ENCODE data around the gene RFX4.

The RFX4 gene

GRCh38 chr12:106696681-106697417 is 114.0 kb downstream of the RFX4 start:
- H3K27ac ChIP-seq: no peak overlapping the region
- no peak overlapping the region for H3K4me3 ChIP-seq (ENCODE audit: low read depth, low read length)
- H3K9me3 ChIP-seq (ENCODE audit: control insufficient read depth, low read length): no peaks in the 10 kb centered on the region
- no peak overlapping the region for H2AFZ ChIP-seq
- H3K27me3 ChIP-seq (ENCODE audit: control insufficient read depth, insufficient read depth, low read length): no peaks in the 10 kb centered on the region
- no peak for TF ChIP-seq CTCF (IDR thresholded peaks at IDR 0.05)
- no peak overlapping the region for H3K4me2 ChIP-seq (ENCODE audit: low read length)
- H3K9ac ChIP-seq: no peak overlapping the region
- H3K4me1 ChIP-seq: no peaks in the 10 kb centered on the region
- no peaks in the 10 kb centered on the region for H3K79me2 ChIP-seq
- no peaks in the 10 kb centered on the region for H3K36me3 ChIP-seq (ENCODE audit: control insufficient read depth, insufficient read depth, low read length)

- no peak overlapping the region for H3K4me3 ChIP-seq (ENCODE audit: low read depth, low read length)
- no peak for TF ChIP-seq CTCF (IDR thresholded peaks at IDR 0.05)
- H3K9ac ChIP-seq: no peak overlapping the region
- H3K79me2 ChIP-seq: no peaks in the 10 kb centered on the region
- no peaks in the 10 kb centered on the region for H3K9me3 ChIP-seq (ENCODE audit: control insufficient read depth, low read length)
- H3K27me3 ChIP-seq (ENCODE audit: control insufficient read depth, insufficient read depth, low read length): no peaks in the 10 kb centered on the region
- no peak overlapping the region for H3K27ac ChIP-seq
- H3K36me3 ChIP-seq (ENCODE audit: control insufficient read depth, insufficient read depth, low read length): no peaks in the 10 kb centered on the region
- H3K4me2 ChIP-seq (ENCODE audit: low read length): no peak overlapping the region
- H2AFZ ChIP-seq: no peak overlapping the region
- H3K4me1 ChIP-seq: no peaks in the 10 kb centered on the region
These were observed 121.3 kb downstream of the RFX4 start for GRCh38 chr12:106704081-106704480.

- TF ChIP-seq CTCF (IDR thresholded peaks at IDR 0.05): no peak
- Histone ChIP-seq H3K27ac (no peak overlapping the region), H3K9ac (no peak overlapping the region), H3K9me3 (ENCODE audit: control insufficient read depth, low read length) (no peaks in the 10 kb centered on the region), H3K4me1 (no peaks in the 10 kb centered on the region), H3K27me3 (ENCODE audit: control insufficient read depth, insufficient read depth, low read length) (no peaks in the 10 kb centered on the region), H3K4me2 (ENCODE audit: low read length) (no peak overlapping the region), H2AFZ (no peak overlapping the region), H3K79me2 (no peaks in the 10 kb centered on the region), H3K4me3 (ENCODE audit: low read depth, low read length) (no peak overlapping the region), H3K36me3 (ENCODE audit: control insufficient read depth, insufficient read depth, low read length) (no peaks in the 10 kb centered on the region)
These were observed 123.2 kb downstream of the RFX4 start for GRCh38 chr12:106705971-106706370.

- Histone ChIP-seq H2AFZ (no peak overlapping the region), H3K36me3 (ENCODE audit: control insufficient read depth, insufficient read depth, low read length) (no peaks in the 10 kb centered on the region), H3K4me3 (ENCODE audit: low read depth, low read length) (no peak overlapping the region)
These were observed 126.3 kb downstream of the RFX4 start for GRCh38 chr12:106709068-106709511.

More at GRCh38 chr12:106709068-106709511, 126.3 kb downstream of the RFX4 start:
- Histone ChIP-seq H3K4me2 (ENCODE audit: low read length) (no peak overlapping the region), H3K9me3 (ENCODE audit: control insufficient read depth, low read length) (no peaks in the 10 kb centered on the region), H3K9ac (no peak overlapping the region), H3K4me1 (no peaks in the 10 kb centered on the region), H3K27me3 (ENCODE audit: control insufficient read depth, insufficient read depth, low read length) (no peaks in the 10 kb centered on the region), H3K27ac (no peak overlapping the region), H3K79me2 (no peaks in the 10 kb centered on the region)
- no peak for TF ChIP-seq CTCF (IDR thresholded peaks at IDR 0.05)
